ENCODE measurements around the gene MSI1.

MSI1 gene

GRCh38 chr12:120377611-120378010 lies 8.6 kb upstream of the MSI1 start:
- DNase-seq (ENCODE audit: low spot score), result no peak

GRCh38 chr12:120376934-120377572 lies 8.1 kb upstream of the MSI1 start:
- DNase-seq (ENCODE audit: low spot score), result no peak

GRCh38 chr12:120376416-120376815 lies 7.5 kb upstream of the MSI1 start:
- no peak for DNase-seq (ENCODE audit: low spot score)

GRCh38 chr12:120376009-120376408 lies 7.0 kb upstream of the MSI1 start:
- DNase-seq (ENCODE audit: low spot score), result no peak

DNA sequence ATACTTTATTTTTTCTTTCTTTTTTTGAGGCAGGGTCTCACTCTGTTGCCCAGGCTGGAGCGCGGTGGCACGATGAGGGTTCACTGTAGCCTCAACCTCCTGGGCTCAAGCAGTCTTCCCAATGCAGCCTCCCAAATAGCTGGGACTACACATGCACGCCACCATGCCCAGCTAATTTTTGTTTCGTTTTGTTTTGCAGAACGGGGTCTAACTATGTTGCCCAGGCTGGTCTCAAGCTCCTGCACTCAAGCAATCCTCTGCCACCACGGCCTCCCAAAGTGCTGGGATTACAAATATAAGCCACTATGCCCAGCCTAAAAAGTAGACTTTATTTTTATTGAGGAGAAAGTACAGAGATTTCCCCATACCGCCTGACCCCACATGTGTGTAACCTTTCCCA lies 4.7 kb upstream of the MSI1 start:
- DNase-seq (ENCODE audit: low spot score), result no peak

- no peak for DNase-seq (ENCODE audit: low spot score)
Observed at GRCh38 chr12:120370343-120371243, 1.6 kb upstream of the MSI1 start.

DNA sequence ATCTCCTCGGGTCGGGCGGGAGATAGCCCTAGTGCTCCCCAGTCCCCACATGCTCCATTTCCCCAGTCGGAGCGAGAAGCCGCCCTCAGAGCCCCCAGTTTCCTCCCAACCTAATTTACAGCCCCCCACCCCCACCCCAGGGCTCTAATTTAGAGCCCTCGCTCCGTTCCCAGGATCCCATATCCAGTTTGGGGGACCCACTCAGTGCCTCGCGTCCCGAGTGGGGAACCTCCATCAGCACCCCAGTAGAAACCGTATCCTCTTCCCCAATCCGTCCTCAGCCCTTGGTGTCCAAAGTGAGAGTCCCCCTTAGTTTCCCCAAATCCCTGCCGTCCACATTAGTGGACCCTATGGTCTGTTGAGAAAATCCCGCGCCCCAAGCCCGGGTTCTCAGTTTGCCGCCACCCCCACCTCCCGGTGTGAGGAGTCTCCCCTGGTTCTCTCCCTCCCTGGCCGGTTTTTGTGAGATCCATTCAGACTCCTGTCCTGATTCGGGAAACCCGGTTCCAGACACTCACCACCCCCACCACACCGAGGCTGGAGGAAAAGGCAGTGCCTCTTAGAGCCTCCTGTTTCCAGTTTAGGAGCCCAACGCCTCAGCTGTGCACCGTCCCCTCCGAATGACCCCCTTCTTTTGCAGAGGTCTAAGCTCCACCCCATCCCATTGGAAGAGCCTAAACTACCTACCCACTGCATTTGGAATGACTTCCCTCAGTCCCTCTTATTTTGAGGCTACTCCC lies 809 bp upstream of the MSI1 start:
- DNase-seq (ENCODE audit: low spot score), result no peak

GRCh38 chr12:120367924-120368788 lies 808 bp downstream of the MSI1 start:
- no peak for DNase-seq (ENCODE audit: low spot score)

- DNase-seq (ENCODE audit: low spot score), result peak; percentile 57
Observed at GRCh38 chr12:120367233-120367923, 1.6 kb downstream of the MSI1 start.

DNA sequence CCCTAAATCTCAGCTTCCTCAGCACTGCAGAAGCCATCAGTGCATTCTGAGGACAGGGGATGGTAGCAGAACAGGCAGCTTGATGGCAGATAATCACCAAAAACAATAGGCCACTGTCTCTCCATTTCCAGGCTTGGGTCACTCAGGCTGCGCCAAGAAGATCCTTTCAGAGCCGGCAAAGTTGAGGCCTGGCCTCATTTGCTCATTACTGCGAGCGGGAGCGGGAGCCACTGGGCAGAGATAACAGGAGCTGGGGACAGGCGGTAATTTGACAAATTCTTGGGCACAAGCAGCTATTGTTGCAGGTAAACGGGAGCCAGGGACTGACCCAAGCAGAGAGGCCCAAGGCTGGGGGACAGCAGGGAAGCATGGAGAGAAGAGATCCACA lies 2.1 kb downstream of the MSI1 start:
- no peak for DNase-seq (ENCODE audit: low spot score)

- DNase-seq (ENCODE audit: low spot score), result no peak
Observed at GRCh38 chr12:120366341-120366705, 2.6 kb downstream of the MSI1 start.

GRCh38 chr12:120365675-120366340 lies 3.2 kb downstream of the MSI1 start:
- DNase-seq (ENCODE audit: low spot score), result peak; percentile 40

GRCh38 chr12:120364487-120364886 lies 4.5 kb downstream of the MSI1 start:
- no peak for DNase-seq (ENCODE audit: low spot score)

- no peak for DNase-seq (ENCODE audit: low spot score)
Observed at GRCh38 chr12:120363274-120363855, 5.6 kb downstream of the MSI1 start.

DNA sequence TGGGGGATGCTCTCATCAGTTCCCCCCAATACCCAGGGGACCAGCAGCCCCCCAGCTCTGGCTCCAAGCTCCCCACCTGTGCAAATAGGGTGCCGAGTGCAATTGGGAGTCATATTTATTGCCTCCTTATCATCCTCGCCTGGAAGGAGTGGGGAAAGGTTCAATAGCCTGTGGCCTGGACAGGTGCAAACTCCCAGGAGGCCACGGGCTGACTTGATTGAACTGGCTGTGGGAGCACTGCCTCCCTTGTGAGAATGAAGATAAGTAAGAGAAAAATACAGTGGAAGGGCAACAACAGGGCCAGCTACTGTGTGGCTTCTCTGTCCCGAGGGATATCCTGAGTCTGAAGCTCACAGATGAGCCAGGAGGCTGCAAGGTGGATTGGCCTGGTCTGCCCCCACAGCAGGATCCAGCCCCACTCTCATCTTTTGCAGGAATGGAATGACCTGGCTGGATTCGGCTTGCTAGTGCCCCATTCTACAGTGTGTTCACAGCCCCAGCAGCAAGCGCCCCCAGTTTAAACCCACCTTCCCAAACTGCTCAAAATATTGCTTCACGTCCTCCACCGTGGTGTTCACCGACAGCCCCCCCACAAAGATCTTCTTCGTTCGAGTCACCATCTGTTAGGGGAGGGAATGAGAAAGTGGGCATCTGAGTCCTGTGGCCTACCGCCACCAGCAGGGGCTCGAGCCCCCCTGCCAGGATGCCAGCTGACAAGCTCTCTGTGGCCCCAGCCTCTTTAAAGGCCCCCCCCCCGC lies 6.3 kb downstream of the MSI1 start:
- DNase-seq (ENCODE audit: low spot score), result no peak

DNA sequence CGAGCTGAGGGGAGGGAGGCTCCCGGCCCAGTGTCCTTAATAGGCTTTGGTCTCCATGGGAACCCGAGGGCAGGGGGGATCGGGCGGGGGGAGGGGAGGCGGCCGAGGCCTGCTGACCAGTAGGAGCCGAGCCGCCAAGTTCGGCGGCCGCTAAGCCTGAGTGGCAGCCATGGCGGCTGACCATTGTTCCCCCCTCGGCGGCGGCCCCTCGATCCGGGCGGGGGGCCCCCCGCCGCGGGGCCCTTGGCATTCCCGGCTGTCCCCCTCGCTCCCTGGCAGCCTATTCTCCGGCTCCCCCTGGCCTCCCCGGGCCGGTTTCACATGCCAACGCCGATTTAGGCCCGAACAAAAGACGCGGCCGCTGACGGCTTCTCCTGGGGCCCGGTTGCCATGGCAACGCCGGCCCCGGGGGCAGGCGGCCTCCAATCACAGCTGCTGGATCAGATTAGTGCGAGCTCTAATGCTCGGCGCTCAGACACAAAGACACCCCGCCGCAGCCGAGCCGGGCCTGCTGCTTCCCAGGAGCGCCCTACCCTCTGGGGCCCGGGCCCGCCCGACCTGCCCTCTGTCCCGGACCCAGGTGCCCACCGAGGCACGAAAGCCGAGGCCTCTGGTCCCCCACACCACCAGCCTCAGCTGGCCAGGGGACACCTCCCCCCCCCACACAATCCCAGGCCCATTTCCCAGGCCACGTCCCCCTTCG lies 7.3 kb downstream of the MSI1 start:
- peak; percentile 86 for DNase-seq (ENCODE audit: low spot score)

GRCh38 chr12:120359128-120359527 lies 9.8 kb downstream of the MSI1 start:
- no peak for DNase-seq (ENCODE audit: low spot score)

GRCh38 chr12:120358412-120359100 lies 10.4 kb downstream of the MSI1 start:
- DNase-seq (ENCODE audit: low spot score), result no peak
